NCI-H82 treated with DMSO at 0.1 percent for 48 hours (cell line): ENCODE measurements around the gene ABL1.

Source experiments
- DNase-seq: peaks from one replicate; lab custom pipeline; 2025; ENCODE audit not compliant: unreplicated experiment; lab: John Stamatoyannopoulos, UW

The ABL1 gene

GRCh38 chr9:130887494-130888144 is 52.6 kb downstream of the ABL1 start:
- no peak for DNase-seq

GRCh38 chr9:130888146-130888885 is 53.3 kb downstream of the ABL1 start:
- DNase-seq, result no peak

GRCh38 chr9:130890124-130890523 is 55.1 kb downstream of the ABL1 start:
- DNase-seq, result no peak

- no peak for DNase-seq
Observed at GRCh38 chr9:130890870-130891687, 56.0 kb downstream of the ABL1 start.

- no peak for DNase-seq
Observed at GRCh38 chr9:130891688-130892476, 56.8 kb downstream of the ABL1 start.

GRCh38 chr9:130892477-130893304 is 57.6 kb downstream of the ABL1 start:
- no peak for DNase-seq

GRCh38 chr9:130893341-130894101 is 58.5 kb downstream of the ABL1 start:
- no peak for DNase-seq

GRCh38 chr9:130894546-130894945 is 59.5 kb downstream of the ABL1 start:
- DNase-seq, result no peak

GRCh38 chr9:130895038-130895437 is 60.0 kb downstream of the ABL1 start:
- no peak for DNase-seq

- DNase-seq, result no peak
Observed at GRCh38 chr9:130895481-130896232, 60.6 kb downstream of the ABL1 start.

GRCh38 chr9:130896233-130897014 is 61.4 kb downstream of the ABL1 start, which contains the start of gene QRFP:
TSS of gene QRFP (minus strand) at chr9:130896812. CDS start at chr9:130893838, 2,974 bp downstream.
- no peak for DNase-seq

- DNase-seq, result no peak
Observed at GRCh38 chr9:130897105-130897751, 62.2 kb downstream of the ABL1 start.

GRCh38 chr9:130897848-130898551 is 62.9 kb downstream of the ABL1 start:
- no peak for DNase-seq

GRCh38 chr9:130898552-130898852 is 63.4 kb downstream of the ABL1 start:
- no peak for DNase-seq

GRCh38 chr9:130899051-130899748 is 64.1 kb downstream of the ABL1 start:
- DNase-seq, result no peak
